Fibroblast of skin of left quadriceps (primary cell): ENCODE results near the gene MAG.

Source experiments
- DNase-seq, 2 experiments: peaks; one replicate each; pipeline ENCODE4 v3.0.0-alpha.2; 2013; ENCODE audit warnings: low read depth in 2 of 2

MAG gene

DNA sequence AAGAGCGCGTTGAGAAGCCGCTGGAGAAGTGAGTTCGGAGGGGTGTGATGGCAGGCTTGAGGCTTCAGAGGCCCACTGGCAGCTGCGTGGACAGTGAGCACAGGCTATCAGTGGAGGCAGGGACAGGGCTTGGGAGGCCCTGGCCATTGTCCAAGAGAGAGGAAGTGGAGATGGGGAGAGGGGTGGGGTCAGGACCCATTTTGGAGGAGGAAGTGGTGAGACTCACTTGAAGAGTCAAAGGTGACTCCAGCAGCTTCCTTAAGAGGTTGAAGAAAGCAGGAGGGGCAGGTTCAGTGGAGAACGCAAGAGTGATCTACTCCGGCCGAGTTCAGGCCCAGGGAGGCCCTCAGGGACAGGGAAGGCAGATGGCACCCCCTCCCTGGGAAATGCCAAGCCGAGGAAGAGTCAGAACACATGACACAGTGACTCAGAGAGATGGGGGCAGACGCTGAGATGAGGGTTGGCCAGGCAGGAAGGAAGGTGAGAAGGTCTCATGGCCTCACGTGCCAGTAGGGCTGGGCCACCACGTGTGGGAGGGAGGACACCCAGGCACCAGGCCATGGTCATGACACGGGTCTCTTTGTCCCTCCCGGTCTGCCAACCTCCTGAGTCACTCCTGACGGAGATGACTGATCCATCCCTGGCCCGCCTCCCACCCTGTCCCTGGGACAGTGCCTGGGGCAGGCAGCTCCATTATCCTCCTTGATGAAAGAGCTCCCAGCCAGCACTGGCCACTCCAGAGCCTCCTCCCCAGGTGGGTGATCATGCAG, 26.9 kb downstream of the MAG start:
- DNase-seq, result no peak

DNA sequence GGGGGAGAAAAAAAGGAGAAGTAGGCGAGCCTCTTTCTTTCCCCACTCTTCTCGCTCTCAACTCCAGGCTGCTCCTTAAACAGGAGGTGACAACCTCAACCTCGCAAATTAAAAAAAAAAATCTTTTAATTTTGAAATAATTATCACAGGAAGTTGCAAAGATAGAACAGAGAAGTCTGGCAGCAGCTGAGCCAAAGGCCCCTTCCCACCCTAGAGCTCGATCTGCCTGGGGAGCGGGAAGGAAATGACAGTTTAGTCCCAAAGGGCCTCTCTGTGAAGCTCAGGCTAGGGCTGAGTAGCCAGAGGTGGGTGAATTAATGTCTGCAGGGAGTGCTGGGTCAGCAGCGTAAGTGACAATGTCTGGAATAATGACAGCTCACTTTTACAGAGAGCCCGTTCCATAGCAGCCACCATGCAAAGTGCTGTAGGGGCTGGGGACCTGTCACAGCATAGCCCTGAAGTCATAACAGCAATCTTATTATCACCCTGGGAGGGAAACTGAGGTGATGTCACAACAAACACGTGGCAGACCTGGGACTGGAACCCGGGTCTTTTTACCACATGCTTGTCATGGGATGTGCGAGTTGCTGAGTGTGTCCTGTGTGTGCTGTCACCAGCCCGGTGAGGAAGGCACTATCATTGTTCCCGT, 28.2 kb downstream of the MAG start:
- no peak for DNase-seq

DNA sequence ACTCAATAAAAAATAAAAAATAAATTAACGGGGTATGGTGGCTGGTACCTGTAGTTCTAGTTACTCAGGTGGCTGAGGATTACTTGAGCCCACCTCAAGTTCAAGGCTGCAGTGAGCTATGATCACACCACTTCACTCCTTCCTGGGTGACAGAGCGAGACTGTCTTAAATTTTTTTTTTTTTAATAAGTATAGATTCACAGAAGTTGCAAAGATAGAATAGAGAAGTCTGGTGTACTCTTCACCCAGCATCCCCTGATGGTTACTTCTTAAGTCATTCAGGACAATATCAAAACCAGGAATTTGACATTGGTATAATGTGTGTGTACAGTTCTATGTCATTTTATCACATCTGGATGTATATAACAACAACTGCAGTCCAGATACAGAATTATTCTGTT, 29.3 kb downstream of the MAG start:
- no peak for DNase-seq

DNA sequence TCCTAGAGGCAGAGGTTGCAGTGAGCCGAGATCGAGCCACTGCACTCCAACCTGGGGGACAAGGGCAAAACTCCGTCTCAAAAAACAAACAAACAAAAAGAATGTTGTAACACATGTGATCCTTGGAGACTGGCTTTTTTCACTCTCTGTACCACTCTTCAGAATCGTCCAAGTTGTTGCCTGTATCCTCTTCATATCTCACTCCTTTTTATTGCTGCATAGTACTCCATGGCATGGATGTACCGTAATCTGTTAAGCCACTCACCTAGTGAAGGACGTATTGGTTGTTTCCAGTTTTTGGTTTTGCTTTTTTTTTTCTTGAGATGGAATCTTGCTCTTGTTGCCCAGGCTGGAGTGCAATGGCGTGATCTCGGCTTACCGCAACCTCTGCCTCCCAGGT, 30.1 kb downstream of the MAG start:
- DNase-seq, result no peak

DNA sequence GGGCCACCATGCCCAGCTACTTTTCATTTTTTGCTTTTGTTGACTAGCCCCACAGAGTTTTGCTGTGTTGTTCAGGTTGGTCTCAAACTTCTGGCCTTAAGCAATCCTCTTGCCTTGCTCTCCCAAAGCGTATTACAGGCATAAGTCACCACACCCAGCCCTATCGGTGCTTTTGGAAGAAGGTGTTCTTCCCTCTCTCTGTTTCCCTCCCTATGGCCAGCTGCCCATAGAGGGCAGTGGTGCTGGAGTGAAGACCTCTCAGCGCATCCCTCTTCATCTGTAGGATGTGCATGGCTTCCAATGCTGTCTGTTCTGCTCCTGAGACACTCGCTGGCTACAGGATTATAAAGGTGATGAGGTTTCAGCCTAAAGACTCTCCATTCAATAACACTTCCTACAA, 35.7 kb downstream of the MAG start:
- DNase-seq, result no peak

DNA sequence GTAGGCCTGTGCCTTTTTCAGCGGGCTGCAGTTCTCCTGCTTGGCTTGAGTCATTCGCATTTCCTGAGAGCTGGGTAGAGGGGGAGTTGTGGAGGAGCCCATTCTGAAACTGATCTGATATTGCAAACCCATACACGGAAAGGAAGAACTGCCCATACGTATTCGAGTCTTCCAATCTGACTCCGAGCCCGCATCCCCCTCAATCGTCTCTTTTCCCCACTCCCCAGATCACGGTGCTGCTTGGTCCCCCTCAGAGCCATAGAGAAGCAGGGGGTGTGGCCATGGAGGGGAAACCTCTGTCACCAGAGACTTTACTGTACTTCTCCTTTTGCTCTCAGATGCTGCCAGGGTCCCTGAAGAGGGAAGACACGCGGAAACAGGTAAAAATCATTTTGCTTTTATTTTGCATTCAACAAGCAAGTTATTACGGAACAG, 36.9 kb downstream of the MAG start, which contains the start of gene CD22:
Gene CD22, plus strand, starts transcription at position 337 of the 435 bp plus-strand sequence. CDS start 2,854 bp downstream, outside the sequence.
- no peak for DNase-seq

DNA sequence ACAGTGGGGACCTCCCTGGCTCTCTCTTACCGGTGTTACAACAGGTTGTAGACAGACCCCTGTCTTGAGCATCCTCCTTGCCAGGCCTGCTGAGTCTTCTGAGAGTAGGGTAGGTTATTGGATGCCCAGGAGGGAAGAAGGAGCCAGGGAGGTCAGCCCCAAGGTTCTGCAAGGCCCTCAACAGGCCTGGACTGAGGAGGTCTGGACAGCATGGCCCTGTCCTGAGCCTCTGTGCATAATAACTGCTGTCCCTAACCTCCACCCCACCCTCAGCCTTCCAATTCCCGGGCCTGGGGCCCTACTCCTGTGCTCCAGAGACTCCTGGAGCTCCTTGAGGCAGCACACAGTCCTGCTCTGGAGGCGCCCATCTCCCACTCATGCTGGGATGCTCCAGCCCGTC, 37.4 kb downstream of the MAG start:
- DNase-seq, result no peak

DNA sequence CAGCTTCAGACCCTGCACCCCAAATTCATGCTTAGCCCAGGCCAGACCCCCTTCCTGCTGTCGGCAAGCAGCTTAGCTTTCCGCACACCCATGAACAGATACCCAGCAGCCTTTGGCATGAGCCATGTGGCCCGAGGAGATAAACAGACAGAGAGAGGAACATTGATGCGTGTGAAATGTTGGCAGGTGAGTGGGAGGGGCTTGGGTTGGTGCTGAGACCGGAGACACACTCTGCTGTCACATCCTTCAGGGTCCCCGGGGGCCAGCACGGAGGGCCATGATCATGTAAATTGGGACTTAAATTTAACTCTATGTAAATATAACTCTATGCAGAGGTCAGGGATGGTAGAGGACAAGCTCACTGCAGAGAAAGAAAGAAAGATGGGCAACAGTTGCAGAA, 38.5 kb downstream of the MAG start:
- DNase-seq, result no peak

DNA sequence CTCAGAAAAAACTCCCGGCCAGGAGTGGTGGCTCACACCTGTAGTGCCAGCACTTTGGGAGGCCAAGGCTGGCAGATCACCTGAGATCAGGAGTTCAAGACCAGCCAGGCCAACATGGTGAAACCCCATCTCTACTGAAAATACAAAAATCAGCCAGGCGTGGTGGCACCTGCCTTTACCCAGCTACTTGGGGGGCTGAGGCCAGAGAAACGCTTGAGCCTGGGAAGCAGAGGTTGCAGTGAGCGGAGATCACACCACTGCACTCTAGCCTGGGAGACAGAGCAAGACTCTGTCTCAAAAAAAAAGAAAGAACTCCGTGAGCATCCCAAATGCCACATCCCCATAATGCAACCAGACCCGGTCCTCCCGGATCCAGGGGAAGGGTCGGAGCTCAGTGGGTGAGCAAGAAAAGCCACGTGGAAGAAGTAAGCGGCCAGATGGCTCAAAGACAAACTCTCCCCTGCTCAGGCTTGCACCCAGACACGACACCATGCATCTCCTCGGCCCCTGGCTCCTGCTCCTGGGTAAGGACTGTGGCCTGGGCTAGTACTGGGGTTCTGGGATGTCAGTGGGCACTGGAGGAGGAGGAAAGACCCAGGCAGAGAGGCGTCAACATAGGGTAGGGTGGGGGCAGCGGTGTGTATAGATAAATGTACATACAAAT, 39.7 kb downstream of the MAG start:
- DNase-seq, result no peak

DNA sequence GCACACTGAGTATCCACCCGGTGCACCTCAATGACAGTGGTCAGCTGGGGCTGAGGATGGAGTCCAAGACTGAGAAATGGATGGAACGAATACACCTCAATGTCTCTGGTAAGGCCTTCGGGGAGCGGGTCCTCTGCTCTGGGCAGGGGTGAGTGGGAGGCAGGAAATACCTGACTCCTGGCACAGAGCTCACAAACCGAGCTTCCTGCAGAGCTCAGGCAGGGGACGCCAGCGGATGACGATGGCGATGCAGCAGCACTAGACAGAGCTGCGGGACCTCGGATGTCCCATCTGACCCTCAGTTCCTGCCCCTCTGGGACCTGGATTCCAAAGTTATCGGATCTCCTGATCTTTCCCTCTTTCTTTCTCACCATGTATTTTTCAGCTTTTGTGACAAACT, 40.9 kb downstream of the MAG start:
- no peak for DNase-seq

DNA sequence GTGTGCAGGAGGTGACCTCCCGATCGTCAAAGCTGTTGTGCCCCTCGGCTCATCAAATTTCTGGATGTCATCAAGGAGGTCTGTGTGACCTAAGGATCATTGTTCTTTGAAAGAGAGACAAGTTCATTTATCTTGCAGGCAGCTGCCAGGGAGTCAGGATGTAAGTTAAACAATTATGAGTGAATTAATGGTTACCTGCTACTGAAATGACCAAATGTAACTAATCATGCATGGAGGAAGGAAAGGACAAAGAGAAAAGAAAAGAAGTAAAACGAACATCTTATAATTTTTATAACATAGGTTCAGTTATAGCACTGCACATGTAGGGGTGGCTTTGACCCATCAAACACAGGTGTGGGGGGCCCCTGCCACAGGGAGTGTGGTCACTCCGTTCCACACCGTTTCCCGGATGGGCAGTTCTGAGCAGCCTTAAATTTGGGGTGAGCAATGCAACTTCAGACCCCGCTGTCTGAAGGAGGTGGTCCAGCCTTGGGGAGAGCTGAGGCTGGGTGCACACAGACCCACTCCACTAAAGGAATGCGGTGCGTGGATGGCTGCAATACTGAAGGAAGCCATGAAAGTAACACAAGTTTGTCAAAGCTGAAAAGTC, 42.3 kb downstream of the MAG start:
- no peak for DNase-seq

DNA sequence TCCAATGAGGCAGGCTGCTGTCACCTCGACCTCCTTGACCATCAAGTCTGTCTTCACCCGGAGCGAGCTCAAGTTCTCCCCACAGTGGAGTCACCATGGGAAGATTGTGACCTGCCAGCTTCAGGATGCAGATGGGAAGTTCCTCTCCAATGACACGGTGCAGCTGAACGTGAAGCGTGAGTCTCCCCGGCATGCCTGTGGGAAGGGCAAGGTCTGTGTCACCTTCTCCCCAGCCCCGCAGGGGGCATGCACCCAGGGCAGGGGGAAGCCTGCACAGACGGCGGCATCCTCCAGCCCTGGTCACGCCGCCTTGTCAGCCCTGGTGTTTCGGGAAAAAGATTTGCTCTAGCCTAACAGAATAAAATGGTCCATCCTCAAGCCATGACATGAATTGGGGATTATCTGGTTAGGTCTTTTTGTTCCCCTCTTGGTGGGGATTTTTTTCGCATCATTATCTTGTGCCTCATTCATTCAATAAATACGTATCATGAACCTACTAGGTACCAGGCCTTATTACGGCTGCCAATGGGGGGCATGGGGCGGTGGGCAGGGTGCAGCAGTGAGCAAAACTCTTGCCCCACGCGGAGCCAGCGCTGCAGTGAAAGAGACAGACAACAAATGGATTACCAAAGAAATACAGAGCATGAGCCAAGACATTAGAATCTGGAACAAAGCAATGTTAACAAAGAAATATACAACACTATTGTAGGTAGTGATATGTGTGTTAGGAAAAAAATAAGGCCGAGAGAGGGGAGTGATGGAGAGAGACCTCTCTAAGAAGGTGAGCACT, 44.4 kb downstream of the MAG start:
- no peak for DNase-seq

DNA sequence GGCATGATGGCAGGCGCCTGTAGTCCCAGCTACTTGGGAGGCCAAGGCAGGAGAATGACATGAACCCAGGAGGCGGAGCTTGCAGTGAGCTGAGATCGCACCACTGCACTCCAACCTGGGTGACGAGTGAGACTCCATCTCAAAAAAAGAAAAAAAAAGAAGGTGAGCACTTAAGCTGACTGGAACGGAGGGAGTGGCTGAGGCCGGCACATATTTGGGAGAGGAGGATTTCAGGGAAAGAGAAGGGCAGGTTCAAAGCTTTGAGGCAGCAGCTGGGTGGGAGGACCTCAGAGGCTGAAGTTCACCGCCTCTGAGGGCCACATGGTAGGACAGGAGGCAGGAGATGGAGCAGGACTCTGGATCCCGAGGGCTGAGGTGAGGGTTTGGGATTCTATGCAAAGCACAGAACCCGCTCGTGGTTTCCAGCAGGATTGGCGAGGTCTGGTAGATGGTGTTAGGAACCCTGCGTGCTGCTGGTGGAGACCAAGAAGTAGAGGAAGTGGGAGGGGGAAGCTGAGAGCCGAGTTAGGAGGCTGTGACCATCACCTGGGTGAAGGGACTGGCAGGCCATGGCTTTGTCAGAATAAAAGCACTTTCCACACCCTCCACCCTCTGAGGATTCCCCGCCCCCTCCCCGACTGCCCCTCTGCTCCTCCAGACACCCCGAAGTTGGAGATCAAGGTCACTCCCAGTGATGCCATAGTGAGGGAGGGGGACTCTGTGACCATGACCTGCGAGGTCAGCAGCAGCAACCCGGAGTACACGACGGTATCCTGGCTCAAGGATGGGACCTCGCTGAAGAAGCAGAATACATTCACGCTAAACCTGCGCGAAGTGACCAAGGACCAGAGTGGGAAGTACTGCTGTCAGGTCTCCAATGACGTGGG, 45.4 kb downstream of the MAG start:
- no peak for DNase-seq

DNA sequence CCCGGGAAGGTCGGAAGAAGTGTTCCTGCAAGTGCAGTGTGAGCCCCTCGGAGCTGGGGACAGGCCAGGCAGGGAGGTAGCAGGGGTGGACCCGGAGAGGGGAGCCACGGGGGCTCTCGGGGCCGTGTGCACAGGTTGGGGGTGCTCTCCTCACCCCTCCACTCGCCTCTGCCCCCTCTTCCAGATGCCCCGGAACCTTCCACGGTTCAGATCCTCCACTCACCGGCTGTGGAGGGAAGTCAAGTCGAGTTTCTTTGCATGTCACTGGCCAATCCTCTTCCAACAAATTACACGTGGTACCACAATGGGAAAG, 46.0 kb downstream of the MAG start:
- no peak for DNase-seq

DNA sequence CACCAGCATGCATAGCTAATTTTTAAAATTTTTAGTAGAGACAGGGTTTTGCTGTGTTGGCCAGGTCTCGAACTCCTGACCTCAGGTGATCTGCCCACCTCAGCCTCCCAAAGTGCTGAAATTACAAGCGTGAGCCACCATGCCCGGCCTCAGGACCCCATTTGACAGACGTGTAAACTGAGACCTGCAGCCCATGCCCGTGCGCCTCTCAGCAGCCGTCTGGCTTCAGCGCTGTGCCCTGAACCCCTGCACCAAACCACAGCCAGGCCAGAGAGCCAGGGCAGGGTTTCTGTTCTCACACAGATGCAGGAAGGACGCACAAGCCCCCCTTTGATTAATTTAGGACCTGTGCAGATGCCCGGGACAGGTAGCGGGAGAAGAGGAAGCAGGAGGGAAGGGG, 48.5 kb downstream of the MAG start:
- DNase-seq, result no peak

DNA sequence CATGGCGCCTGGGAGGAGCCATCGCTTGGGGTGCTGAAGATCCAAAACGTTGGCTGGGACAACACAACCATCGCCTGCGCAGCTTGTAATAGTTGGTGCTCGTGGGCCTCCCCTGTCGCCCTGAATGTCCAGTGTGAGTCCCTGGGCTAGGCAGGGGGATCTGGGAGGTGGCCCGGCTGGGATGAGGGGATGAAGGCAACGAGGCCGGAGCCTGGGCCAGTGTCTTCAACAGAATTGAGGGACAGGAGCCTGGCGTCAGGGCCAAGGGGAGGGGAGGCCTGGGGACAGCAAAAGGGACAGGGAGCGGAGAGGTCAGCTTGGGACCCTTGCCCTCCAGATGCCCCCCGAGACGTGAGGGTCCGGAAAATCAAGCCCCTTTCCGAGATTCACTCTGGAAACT, 49.0 kb downstream of the MAG start:
- DNase-seq, result no peak

DNA sequence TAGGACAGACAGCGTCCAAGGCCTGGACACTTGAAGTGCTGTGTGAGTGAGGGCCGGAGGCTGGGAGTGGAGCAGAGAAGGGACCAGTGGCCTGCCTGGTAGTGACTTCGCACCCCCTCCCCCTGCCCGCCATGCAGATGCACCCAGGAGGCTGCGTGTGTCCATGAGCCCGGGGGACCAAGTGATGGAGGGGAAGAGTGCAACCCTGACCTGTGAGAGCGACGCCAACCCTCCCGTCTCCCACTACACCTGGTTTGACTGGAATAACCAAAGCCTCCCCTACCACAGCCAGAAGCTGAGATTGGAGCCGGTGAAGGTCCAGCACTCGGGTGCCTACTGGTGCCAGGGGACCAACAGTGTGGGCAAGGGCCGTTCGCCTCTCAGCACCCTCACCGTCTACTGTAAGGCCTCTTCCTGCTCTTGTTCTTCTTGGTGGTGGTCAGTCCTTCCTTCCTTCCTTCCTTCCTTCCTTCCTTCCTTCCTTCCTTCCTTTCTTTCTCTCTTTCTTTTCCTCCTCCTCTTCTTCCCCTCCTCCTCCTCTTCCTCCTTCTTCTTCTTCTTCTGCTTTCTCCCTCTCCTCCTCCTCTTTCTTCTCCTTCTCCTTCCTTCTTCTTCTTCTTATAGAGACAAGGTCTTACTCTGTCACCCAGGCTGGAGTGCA, 49.7 kb downstream of the MAG start:
- DNase-seq, result no peak

DNA sequence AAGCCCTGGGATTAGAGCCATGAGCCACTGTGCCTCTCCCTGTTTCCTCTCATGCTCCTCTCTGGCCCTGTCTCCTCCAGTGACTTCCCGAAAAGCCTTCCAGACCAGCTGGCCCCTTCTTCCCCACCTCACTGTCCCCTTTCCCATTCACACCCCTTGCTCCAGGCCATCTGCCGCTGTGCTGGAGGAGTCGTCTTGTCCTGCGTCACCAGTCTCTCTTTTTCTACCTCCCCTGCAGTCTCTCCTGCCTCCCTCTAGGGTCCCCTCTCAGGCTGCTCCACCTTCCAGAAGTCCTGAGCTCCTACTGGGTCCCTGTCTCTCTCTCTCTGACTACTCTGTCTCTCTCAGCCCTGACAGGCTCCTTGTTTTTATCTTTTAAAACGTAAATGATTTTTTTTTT, 50.5 kb downstream of the MAG start:
- DNase-seq, result no peak

DNA sequence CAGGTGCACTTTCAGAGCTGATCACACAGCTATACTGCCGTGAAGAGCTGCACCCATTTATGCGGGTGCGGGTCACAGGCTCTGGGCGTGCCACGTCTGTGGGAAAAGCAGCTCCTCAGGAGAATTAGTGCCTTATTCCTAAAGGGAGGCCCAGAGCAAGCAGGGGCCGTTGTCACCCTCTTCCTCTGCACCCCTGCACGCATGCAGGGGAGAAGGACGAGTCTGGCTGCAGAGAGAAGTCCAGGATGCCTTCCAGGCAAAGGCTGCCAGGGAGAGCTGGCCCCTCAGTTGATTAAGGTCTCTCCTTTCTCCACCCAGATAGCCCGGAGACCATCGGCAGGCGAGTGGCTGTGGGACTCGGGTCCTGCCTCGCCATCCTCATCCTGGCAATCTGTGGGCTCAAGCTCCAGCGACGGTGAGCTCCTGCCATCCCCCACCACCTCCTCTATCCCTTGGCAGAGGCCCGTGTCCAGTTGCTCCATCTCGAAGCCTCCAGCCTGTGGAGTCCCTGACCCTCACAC, 52.6 kb downstream of the MAG start:
- no peak for DNase-seq

DNA sequence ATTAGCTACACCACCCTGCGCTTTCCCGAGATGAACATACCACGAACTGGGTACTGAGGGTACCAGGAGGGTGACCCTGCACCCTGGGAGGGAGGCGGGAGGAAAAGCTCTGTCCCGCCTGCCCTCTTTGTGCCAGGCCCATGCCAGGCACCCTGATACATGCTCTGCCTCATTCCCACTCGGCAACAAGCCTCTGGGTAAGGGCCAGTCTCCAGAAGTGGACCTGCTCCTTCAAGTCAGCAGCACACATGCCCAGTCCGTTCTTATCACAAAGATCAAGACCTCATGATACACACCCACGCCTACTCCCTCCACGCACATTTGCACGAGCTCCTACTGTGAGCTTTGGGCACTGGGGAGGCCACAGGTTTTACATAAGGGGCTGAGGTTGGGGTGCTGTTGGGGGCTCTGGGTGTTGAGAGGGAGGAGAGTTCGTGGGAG, 53.7 kb downstream of the MAG start:
- no peak for DNase-seq
